ENCODE measurements around the gene AP1M1.

DNA sequence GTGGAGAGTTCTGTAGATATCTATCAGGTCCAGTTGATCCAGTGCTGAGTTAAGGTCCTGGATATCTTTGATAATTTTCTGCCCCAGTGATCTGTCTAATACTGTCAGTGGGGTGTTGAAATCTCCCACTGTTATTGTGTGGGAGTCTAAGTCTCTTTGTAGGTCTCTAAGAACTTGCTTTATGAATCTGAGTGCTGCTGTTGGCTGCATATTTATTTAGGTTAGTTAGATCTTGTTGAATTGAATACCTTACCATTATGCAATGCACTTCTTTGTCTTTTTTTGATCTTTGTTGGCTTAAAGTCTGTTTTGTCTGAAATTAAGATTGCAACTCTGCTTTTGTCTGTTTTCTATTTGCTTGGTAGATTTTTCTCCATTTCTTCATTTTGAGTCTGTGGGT lies 15.4 kb downstream of the AP1M1 start:
- TF ChIP-seq, protein P1, sequence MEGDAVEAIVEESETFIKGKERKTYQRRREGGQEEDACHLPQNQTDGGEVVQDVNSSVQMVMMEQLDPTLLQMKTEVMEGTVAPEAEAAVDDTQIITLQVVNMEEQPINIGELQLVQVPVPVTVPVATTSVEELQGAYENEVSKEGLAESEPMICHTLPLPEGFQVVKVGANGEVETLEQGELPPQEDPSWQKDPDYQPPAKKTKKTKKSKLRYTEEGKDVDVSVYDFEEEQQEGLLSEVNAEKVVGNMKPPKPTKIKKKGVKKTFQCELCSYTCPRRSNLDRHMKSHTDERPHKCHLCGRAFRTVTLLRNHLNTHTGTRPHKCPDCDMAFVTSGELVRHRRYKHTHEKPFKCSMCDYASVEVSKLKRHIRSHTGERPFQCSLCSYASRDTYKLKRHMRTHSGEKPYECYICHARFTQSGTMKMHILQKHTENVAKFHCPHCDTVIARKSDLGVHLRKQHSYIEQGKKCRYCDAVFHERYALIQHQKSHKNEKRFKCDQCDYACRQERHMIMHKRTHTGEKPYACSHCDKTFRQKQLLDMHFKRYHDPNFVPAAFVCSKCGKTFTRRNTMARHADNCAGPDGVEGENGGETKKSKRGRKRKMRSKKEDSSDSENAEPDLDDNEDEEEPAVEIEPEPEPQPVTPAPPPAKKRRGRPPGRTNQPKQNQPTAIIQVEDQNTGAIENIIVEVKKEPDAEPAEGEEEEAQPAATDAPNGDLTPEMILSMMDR (IDR thresholded peaks at IDR 0.05), result no peak
- no peak for TF ChIP-seq POLR2A (IDR thresholded peaks at IDR 0.05)
- no peak for TF ChIP-seq EP300 (IDR thresholded peaks at IDR 0.05)
